ENCODE measurements around the gene ANK3.

DNA sequence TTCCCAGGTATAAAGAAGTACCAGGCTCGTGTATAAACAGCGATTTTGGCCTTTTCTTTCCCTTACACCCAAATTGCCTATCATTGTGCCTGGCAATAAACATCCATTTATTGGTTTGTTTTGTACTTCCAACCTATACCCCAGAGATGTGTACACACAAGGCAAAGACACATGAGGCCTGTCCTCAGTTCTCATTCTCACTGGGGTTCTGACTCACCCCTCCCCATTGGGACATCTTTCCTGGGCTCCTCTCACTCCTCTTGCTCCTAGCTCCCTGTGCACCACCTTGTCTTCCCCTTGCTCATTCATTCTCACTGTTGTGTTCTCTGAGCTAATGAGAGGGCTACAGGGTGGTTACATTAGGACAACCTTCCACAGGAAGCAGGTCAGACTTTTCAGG is 240.7 kb downstream of the ANK3 start:
- TF ChIP-seq EZH2 (IDR thresholded peaks at IDR 0.05; ENCODE audit: borderline replicate concordance, insufficient read depth, low read length, poor library complexity, severe bottlenecking), result no peak
- TF ChIP-seq, protein P1, sequence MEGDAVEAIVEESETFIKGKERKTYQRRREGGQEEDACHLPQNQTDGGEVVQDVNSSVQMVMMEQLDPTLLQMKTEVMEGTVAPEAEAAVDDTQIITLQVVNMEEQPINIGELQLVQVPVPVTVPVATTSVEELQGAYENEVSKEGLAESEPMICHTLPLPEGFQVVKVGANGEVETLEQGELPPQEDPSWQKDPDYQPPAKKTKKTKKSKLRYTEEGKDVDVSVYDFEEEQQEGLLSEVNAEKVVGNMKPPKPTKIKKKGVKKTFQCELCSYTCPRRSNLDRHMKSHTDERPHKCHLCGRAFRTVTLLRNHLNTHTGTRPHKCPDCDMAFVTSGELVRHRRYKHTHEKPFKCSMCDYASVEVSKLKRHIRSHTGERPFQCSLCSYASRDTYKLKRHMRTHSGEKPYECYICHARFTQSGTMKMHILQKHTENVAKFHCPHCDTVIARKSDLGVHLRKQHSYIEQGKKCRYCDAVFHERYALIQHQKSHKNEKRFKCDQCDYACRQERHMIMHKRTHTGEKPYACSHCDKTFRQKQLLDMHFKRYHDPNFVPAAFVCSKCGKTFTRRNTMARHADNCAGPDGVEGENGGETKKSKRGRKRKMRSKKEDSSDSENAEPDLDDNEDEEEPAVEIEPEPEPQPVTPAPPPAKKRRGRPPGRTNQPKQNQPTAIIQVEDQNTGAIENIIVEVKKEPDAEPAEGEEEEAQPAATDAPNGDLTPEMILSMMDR (IDR thresholded peaks at IDR 0.05; ENCODE audit: poor library complexity, severe bottlenecking), result no peak
